NK-92 treated with Interleukin-12 subunit alpha and Interleukin-12 subunit beta, amount 100 ng/mL, for 24 hours (cell line): ENCODE results near the gene CYYR1.

Experiments used
- DNase-seq: peaks from one replicate; lab custom pipeline; 2025; lab: John Stamatoyannopoulos, UW

CYYR1 gene

GRCh38 chr21:26572702-26573381 lies at the start of gene CYYR1:
TSS of gene CYYR1 (minus strand) at chr21:26573286. CDS start at chr21:26572940, 346 bp downstream.
- DNase-seq = no peak

DNA sequence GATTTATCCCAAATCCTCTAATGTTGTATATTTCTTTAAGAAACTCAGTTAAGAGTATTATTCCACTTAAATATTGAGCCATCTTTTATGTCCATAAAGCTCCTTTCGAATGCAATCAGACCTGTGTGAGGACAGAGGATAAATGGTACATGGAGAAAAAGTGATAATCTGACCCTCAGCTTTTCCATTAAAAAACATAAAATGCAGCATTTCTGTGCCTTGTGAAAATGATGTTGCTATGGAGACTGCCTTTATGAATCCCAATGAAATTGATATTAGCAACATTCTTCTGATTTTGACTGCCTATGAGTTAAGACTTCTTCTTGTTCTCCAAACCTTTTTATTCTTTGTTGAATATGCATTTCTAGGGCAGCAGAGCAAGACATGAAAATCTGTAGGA lies 44.1 kb upstream of the CYYR1 start:
- no peak for DNase-seq

DNA sequence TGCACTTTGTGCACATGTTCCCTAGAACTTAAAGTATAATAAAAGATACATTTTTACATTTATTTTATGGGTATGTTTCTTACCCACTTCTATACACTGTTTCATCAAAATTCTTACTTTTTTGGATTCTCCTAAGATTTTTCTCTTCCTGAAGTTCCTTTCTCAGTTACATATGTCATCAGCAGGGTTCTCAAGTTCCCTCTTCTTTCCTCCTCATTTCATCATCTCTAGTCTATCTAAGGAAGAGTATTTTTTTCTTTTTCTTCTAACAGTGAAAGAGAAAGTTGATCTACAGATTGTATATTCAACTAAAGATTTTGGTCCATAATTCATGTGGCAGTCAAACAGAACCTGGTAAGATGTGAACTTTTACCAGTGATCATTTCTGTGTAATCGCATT lies 41.2 kb upstream of the CYYR1 start:
- no peak for DNase-seq

DNA sequence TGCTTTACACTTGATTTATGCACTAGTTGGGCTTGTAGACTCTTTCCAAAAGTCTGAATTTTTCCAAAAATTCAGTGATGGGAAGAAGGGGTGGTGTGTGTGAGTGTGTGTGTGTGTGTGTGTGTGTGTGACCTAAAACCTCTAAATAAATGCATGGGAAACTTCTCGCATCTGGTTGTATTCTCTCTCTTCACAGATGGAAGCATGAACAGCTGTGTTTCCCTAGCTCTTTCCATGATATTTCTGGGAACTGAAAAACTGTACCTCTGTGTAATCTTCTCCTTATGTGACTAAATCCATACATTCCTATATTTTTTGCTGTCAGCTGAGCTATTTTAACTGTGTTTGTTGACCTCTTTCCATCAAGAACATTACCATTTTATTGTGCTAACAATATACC lies 26.2 kb upstream of the CYYR1 start:
- DNase-seq = no peak

GRCh38 chr21:26597981-26598380 lies 24.9 kb upstream of the CYYR1 start:
- no peak for DNase-seq

GRCh38 chr21:26597031-26597430 lies 23.9 kb upstream of the CYYR1 start:
- no peak for DNase-seq

- no peak for DNase-seq
Observed at GRCh38 chr21:26595971-26596370, 22.9 kb upstream of the CYYR1 start.

DNA sequence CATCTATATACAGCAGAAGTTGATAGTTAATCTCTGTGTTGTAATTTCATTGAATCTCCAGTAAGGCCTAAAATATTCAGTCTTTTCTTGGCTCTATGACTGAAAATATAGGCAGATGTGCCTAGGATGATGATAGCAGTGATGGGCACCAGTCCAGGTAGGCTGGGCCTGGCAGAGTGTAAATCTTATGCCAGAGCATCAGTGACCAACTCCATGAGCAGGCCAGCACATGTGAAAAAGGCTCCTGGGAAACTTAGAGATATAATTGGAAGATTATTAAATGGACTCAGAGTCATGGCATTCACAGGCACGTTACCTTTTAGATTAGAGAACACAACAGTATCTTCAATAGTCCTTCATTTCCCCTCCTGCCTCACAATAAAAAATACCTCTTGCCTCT lies 20.7 kb upstream of the CYYR1 start:
- DNase-seq = no peak

GRCh38 chr21:26591543-26591942 lies 18.5 kb upstream of the CYYR1 start:
- DNase-seq = no peak

GRCh38 chr21:26588446-26588845 lies 15.4 kb upstream of the CYYR1 start:
- no peak for DNase-seq

DNA sequence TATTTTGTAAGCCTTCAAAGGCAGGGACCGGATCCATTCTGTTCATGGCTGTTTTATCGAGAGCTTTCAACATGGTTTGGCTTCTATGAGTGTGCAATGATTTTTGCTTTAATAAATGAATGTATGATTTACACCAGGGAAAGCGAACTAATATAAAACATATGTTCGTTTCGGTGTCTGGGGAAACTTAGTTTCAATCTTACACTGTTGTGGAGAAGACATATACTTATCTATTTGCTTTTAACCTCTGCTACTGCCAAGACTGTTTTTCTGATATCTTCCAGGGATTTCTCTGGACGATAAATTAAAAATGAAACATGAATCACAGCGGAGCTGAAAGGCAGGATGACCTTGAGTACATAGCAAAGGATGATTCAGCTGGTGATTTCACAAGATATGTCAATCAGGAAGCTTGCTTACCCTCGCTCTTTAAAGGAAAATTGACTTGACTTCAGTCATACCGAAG lies 14.7 kb upstream of the CYYR1 start:
- DNase-seq = no peak

DNA sequence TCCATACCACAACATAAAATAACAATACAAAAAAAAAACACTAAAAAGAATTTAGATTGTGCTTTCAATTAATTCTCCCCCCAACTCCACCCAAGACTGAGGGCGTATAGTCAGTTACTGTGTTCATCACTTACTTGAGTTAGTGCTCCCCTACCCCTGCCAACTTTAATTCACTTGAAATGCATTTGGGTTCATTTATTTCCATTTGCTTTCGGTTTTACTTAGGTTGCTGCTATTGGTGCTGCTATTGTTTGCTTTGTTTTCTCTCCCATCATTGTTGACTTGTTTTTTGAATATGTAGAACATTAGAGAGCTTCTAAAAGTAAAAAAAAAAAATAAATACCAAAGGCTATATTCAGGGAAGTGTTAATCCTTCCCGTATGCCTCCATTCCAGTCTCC lies 10.7 kb upstream of the CYYR1 start:
- no peak for DNase-seq

DNA sequence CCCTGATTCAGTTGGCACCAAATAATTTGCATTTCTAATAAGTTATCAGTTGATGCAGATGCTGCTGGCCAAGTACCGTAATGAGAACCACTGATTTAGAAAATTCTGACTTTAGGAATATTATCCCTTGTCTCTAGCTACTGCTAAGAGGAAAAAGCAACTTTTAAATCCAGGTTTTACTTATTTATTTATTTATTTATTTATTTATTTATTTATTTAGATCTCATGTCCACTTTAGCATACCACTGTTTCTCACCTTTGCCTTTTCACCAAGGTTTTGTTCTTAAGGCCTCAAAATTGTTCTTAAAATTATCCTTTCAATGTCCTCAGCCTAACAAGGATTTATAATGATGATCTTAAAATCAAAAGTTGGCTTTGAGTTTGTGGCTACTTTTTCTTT lies 8.7 kb upstream of the CYYR1 start:
- no peak for DNase-seq

- DNase-seq = no peak
Observed at GRCh38 chr21:26572076-26572701, 897 bp downstream of the CYYR1 start.

GRCh38 chr21:26570203-26570602 lies 2.9 kb downstream of the CYYR1 start:
- DNase-seq = no peak

- no peak for DNase-seq
Observed at GRCh38 chr21:26565546-26565945, 7.5 kb downstream of the CYYR1 start.

DNA sequence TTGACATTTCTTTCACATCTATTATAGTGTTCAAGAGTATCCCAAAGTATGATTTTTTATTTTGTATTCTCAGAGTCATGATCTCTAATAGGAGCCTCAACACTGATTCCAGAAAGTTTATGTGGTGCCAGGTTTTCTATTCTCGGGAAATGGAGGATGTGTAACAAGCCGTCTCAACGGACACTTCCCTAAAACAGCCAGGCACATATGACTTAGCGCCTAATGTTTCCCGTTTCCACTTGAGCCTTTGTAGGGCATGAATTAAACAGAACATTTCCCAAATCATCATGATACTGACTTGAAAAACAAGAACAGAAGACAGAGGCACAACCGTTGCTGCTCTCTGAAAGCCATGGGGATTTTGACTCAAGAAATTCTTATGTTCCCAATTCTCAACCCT lies 8.0 kb downstream of the CYYR1 start:
- no peak for DNase-seq

GRCh38 chr21:26563856-26564503 lies 9.1 kb downstream of the CYYR1 start:
- no peak for DNase-seq

- no peak for DNase-seq
Observed at GRCh38 chr21:26560612-26561011, 12.5 kb downstream of the CYYR1 start.

- DNase-seq = no peak
Observed at GRCh38 chr21:26559099-26559498, 14.0 kb downstream of the CYYR1 start.

DNA sequence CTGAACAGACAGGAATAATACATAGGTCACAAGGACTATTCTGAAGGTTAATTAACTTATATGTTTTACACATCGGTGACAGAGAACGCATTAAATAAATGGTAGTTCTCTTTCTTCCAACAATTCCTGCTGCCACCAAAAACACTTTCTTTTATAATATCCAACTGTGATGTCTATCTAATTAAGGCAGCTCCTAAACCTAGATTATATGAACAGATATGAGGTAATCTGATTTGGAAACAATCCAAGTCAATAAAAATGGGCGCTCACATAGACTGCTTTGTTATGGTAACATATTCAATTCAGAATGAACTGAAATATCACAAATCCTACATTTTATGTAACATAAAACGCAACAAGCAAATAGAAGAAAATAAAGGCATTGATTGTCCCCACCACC lies 16.0 kb downstream of the CYYR1 start:
- DNase-seq = no peak

- DNase-seq = no peak
Observed at GRCh38 chr21:26555540-26556146, 17.4 kb downstream of the CYYR1 start.

- no peak for DNase-seq
Observed at GRCh38 chr21:26554365-26554764, 18.7 kb downstream of the CYYR1 start.
